ENCODE data around the gene C20orf204.

C20orf204 gene

DNA sequence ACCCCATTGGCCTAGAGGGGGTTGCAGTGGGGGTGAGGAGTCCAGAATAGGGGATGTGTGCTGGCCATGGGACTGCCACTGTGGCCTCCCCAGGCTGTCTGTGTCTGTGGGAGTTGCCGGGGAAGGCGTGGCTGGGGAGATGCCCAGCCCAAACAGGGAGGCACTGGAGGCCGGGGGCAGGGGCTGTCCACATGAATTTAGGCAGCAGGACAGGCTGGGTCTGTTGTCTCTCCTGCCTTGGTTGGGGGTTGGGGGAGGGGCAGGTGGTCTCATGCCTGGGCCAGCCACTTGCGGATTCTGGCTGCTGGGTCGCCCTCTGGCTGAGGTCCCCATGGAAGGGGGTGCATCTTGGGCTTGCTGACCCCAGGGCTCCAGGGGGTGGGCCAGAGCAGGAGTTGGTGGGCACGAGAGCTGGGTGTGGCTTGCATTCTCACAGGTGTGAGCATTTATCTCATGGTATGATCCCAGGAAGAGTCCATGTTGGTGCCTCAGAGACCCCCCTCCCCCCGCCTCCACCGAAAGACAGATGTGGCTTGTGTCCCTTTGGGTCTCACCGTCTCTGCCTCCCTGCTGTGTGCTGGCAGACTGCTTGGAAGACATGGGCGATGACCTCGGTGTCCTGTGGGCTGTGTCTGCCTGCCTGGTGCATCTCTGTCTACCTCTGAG is 9.5 kb downstream of the C20orf204 start:
- Histone ChIP-seq H4K91ac (ENCODE audit: low read depth, low read length, poor library complexity) (no peak overlapping the region), H2BK15ac (ENCODE audit: low read length) (no peak overlapping the region), H3K23ac (ENCODE audit: low read depth, low read length, poor library complexity) (peak overlapping the region; percentile 85), H3K14ac (ENCODE audit: low read length) (peak overlapping the region; percentile 89), H3K27me3 (ENCODE audit: control insufficient read depth in 3 of 3, insufficient read depth in 3 of 3, low read depth in 1 of 3, low read length in 3 of 3) (peaks cover 34 to 91% (median 89%) of the 10 kb centered on the region in 3 experiments), H3K4me3 (ENCODE audit: low read length in 2 of 2) (no peak overlapping the region), H3K27ac (replicated peaks; ENCODE audit: low read length) (no peak overlapping the region), H3K4me2 (ENCODE audit: insufficient read depth, low read length, poor library complexity, severe bottlenecking) (no peak overlapping the region), H2AK5ac (ENCODE audit: low read depth, low read length) (peak overlapping the region; percentile 89), H3K18ac (ENCODE audit: low read length) (peak overlapping the region; percentile 71), H3K9ac (ENCODE audit: low read depth, low read length, poor library complexity) (no peak overlapping the region), H3K9me3 (replicated peaks in 1 of 2; ENCODE audit: control insufficient read depth in 2 of 2, insufficient read depth in 1 of 2, low read depth in 1 of 2, low read length in 2 of 2) (peaks cover 0 to 2% of the 10 kb centered on the region in 2 donors), H4K8ac (ENCODE audit: low read depth, low read length) (no peak overlapping the region), H3K4ac (ENCODE audit: low read length) (peak overlapping the region; percentile 53), H2BK12ac (ENCODE audit: low read length) (no peak overlapping the region), H2BK5ac (ENCODE audit: low read length) (peak overlapping the region; percentile 53), H3K79me1 (ENCODE audit: low read depth, low read length) (no peaks in the 10 kb centered on the region), H2BK120ac (ENCODE audit: low read depth, low read length) (no peak overlapping the region), H3K4me1 (ENCODE audit: control insufficient read depth in 2 of 2, insufficient read depth in 1 of 2, low read depth in 1 of 2, low read length in 2 of 2) (peaks cover 10 to 12% of the 10 kb centered on the region in 2 donors), H2AFZ (ENCODE audit: low read length) (no peak overlapping the region), H3K36me3 (replicated peaks in 1 of 2; ENCODE audit: control insufficient read depth in 2 of 2, insufficient read depth in 2 of 2, low read length in 2 of 2) (no peaks in the 10 kb centered on the region)
- WGBS, 2 donors (ENCODE audit: extremely low coverage in 2 of 2, insufficient read length in 2 of 2, insufficient replicate concordance in 1 of 2) = no CpG with 5 or more reads among the region's 11 CpGs
- no peak for DNase-seq (ENCODE audit: low spot score)

DNA sequence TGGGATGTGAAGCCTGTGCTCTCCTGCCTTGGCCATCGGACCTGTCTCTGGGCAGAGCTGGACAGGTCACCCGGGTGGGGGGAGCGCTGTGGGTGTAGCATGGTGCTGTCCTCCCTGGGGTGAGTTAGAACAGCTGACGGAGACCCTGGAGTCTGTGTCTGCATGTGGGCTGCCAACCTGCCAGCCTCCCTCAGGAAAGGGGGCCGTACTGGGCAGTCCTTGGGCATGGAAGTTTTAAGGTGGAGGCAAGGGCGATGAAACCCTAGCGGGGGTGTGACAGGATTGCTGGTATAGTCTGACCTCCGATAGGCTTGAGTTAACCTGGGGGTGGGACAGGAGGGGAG is 11.0 kb downstream of the C20orf204 start:
- H3K4ac ChIP-seq (ENCODE audit: low read length) = no peak overlapping the region
- no peak overlapping the region for H4K8ac ChIP-seq (ENCODE audit: low read depth, low read length)
- H3K9me3 ChIP-seq (replicated peaks in 1 of 2; ENCODE audit: control insufficient read depth in 2 of 2, insufficient read depth in 1 of 2, low read depth in 1 of 2, low read length in 2 of 2) = peaks cover 0 to 2% of the 10 kb centered on the region in 2 donors
- H3K9ac ChIP-seq (ENCODE audit: low read depth, low read length, poor library complexity) = no peak overlapping the region
- no peak overlapping the region for H3K27ac ChIP-seq (replicated peaks; ENCODE audit: low read length)
- H2BK5ac ChIP-seq (ENCODE audit: low read length) = peak overlapping the region; percentile 29
- no peak overlapping the region for H2AFZ ChIP-seq (ENCODE audit: low read length)
- no peaks in the 10 kb centered on the region for H3K79me1 ChIP-seq (ENCODE audit: low read depth, low read length)
- no peak overlapping the region for H4K91ac ChIP-seq (ENCODE audit: low read depth, low read length, poor library complexity)
- peaks cover 4 to 12% of the 10 kb centered on the region in 2 donors for H3K4me1 ChIP-seq (ENCODE audit: control insufficient read depth in 2 of 2, insufficient read depth in 1 of 2, low read depth in 1 of 2, low read length in 2 of 2)
- no peak overlapping the region for H2BK120ac ChIP-seq (ENCODE audit: low read depth, low read length)
- DNase-seq (ENCODE audit: low spot score) = no peak
- no peak overlapping the region for H3K18ac ChIP-seq (ENCODE audit: low read length)
- H3K4me3 ChIP-seq (ENCODE audit: low read length in 2 of 2) = no peak overlapping the region
- peaks cover 29 to 89% (median 78%) of the 10 kb centered on the region in 3 experiments for H3K27me3 ChIP-seq (ENCODE audit: control insufficient read depth in 3 of 3, insufficient read depth in 3 of 3, low read depth in 1 of 3, low read length in 3 of 3)
- H2BK15ac ChIP-seq (ENCODE audit: low read length) = no peak overlapping the region
- no peak overlapping the region for H3K23ac ChIP-seq (ENCODE audit: low read depth, low read length, poor library complexity)
- H2BK12ac ChIP-seq (ENCODE audit: low read length) = peak overlapping the region; percentile 22
- H2AK5ac ChIP-seq (ENCODE audit: low read depth, low read length) = peak overlapping the region; percentile 94
- no CpG with 5 or more reads among the region's 8 CpGs for WGBS, 2 donors (ENCODE audit: extremely low coverage in 2 of 2, insufficient read length in 2 of 2, insufficient replicate concordance in 1 of 2)
- no peaks in the 10 kb centered on the region for H3K36me3 ChIP-seq (replicated peaks in 1 of 2; ENCODE audit: control insufficient read depth in 2 of 2, insufficient read depth in 2 of 2, low read length in 2 of 2)
- no peak overlapping the region for H3K14ac ChIP-seq (ENCODE audit: low read length)
- no peak overlapping the region for H3K4me2 ChIP-seq (ENCODE audit: insufficient read depth, low read length, poor library complexity, severe bottlenecking)

DNA sequence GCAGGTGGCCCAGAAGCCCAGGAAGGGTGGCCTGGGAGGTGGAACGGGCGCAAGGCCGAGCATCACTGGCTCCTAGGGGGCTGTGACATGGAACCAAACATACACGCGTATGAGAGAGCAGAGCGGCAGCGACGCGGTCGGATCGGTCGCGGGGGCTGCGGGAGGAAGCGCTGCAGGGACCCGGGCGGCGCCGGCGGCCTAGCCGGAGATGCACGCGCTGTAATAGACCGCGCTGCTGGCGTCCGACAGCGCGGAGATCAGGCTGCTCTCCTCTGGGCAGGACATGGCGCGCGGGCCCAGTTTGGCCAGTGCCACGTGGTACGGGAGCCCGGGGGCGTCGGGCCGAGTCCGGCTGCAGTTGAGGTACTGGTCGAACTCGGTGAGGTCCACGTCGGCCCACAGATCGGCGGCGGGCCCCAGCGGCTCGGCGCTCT is 12.0 kb downstream of the C20orf204 start:
- Histone ChIP-seq H3K4me2 (ENCODE audit: insufficient read depth, low read length, poor library complexity, severe bottlenecking) (peak overlapping the region; percentile 66), H2BK12ac (ENCODE audit: low read length) (peak overlapping the region; percentile 73), H3K18ac (ENCODE audit: low read length) (peak overlapping the region; percentile 70), H3K36me3 (replicated peaks in 1 of 2; ENCODE audit: control insufficient read depth in 2 of 2, insufficient read depth in 2 of 2, low read length in 2 of 2) (no peaks in the 10 kb centered on the region), H2BK120ac (ENCODE audit: low read depth, low read length) (no peak overlapping the region), H2AK5ac (ENCODE audit: low read depth, low read length) (peak overlapping the region; percentile 63), H2AFZ (ENCODE audit: low read length) (peak overlapping the region; percentile 64), H3K23ac (ENCODE audit: low read depth, low read length, poor library complexity) (peak overlapping the region; percentile 73), H3K4me1 (ENCODE audit: control insufficient read depth in 2 of 2, insufficient read depth in 1 of 2, low read depth in 1 of 2, low read length in 2 of 2) (peaks cover 0 to 12% of the 10 kb centered on the region in 2 donors), H3K27me3 (ENCODE audit: control insufficient read depth in 3 of 3, insufficient read depth in 3 of 3, low read depth in 1 of 3, low read length in 3 of 3) (peaks cover 25 to 93% (median 71%) of the 10 kb centered on the region in 3 experiments), H3K4me3 (ENCODE audit: low read length in 2 of 2) (peak overlapping the region in 1 of 2 donors; percentile 11), H4K91ac (ENCODE audit: low read depth, low read length, poor library complexity) (no peak overlapping the region), H2BK5ac (ENCODE audit: low read length) (peak overlapping the region; percentile 24), H3K14ac (ENCODE audit: low read length) (peak overlapping the region; percentile 38), H4K8ac (ENCODE audit: low read depth, low read length) (no peak overlapping the region), H3K9ac (ENCODE audit: low read depth, low read length, poor library complexity) (peak overlapping the region; percentile 44), H3K9me3 (replicated peaks in 1 of 2; ENCODE audit: control insufficient read depth in 2 of 2, insufficient read depth in 1 of 2, low read depth in 1 of 2, low read length in 2 of 2) (peaks cover 0 to 2% of the 10 kb centered on the region in 2 donors), H2BK15ac (ENCODE audit: low read length) (peak overlapping the region; percentile 64), H3K27ac (replicated peaks; ENCODE audit: low read length) (no peak overlapping the region), H3K79me1 (ENCODE audit: low read depth, low read length) (no peaks in the 10 kb centered on the region), H3K4ac (ENCODE audit: low read length) (no peak overlapping the region)
- no peak for DNase-seq (ENCODE audit: low spot score)
- WGBS, 2 donors (ENCODE audit: extremely low coverage in 2 of 2, insufficient read length in 2 of 2, insufficient replicate concordance in 1 of 2) = no CpG with 5 or more reads among the region's 49 CpGs

DNA sequence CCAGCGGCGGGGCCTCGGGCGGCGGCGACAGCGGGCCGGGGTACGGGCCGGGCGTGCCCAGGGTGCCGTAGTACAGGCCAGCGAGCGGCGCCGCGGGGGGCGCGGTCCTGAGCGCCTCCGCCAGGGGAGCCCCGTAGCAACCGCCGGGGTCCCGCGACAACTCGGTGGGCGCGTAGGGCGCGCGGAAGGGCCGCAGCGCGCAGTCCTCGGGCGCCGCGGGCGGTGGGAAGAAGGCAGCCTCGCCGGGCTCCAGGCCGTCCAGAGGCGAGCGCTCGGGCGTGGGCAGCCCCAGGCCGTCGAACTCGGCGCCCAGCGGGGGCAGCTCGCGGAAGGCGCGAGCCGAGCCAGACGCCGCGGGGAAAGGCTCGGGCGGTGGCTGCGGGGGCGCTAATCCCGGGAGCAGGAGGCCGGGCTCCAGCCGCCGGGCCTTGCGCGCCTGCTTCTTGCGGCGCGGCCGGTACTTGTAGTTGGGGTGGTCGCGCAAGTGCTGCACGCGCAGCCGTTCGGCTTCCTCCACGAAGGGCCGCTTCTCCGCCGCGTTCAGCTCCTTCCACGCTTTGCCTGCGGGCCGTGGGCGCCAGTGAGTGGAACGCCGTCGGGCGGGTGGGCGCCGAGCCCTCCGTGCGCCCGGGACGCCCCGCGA is 12.5 kb downstream of the C20orf204 start:
- DNase-seq (ENCODE audit: low spot score) = no peak
- Histone ChIP-seq H2BK5ac (ENCODE audit: low read length) (peak overlapping the region; percentile 24), H3K27ac (replicated peaks; ENCODE audit: low read length) (no peak overlapping the region), H4K8ac (ENCODE audit: low read depth, low read length) (no peak overlapping the region), H2BK12ac (ENCODE audit: low read length) (peak overlapping the region; percentile 41), H3K18ac (ENCODE audit: low read length) (peak overlapping the region; percentile 70), H2AFZ (ENCODE audit: low read length) (peak overlapping the region; percentile 64), H3K27me3 (ENCODE audit: control insufficient read depth in 3 of 3, insufficient read depth in 3 of 3, low read depth in 1 of 3, low read length in 3 of 3) (peaks cover 25 to 93% (median 66%) of the 10 kb centered on the region in 3 experiments), H3K4me3 (ENCODE audit: low read length in 2 of 2) (peak overlapping the region in 1 of 2 donors; percentile 55), H2AK5ac (ENCODE audit: low read depth, low read length) (peak overlapping the region; percentile 63), H3K9me3 (replicated peaks in 1 of 2; ENCODE audit: control insufficient read depth in 2 of 2, insufficient read depth in 1 of 2, low read depth in 1 of 2, low read length in 2 of 2) (peaks cover 0 to 2% of the 10 kb centered on the region in 2 donors), H2BK15ac (ENCODE audit: low read length) (peak overlapping the region; percentile 64), H3K23ac (ENCODE audit: low read depth, low read length, poor library complexity) (peak overlapping the region; percentile 73), H2BK120ac (ENCODE audit: low read depth, low read length) (no peak overlapping the region), H4K91ac (ENCODE audit: low read depth, low read length, poor library complexity) (no peak overlapping the region), H3K4ac (ENCODE audit: low read length) (no peak overlapping the region), H3K14ac (ENCODE audit: low read length) (no peak overlapping the region), H3K36me3 (replicated peaks in 1 of 2; ENCODE audit: control insufficient read depth in 2 of 2, insufficient read depth in 2 of 2, low read length in 2 of 2) (no peaks in the 10 kb centered on the region), H3K79me1 (ENCODE audit: low read depth, low read length) (no peaks in the 10 kb centered on the region), H3K9ac (ENCODE audit: low read depth, low read length, poor library complexity) (peak overlapping the region; percentile 44), H3K4me1 (ENCODE audit: control insufficient read depth in 2 of 2, insufficient read depth in 1 of 2, low read depth in 1 of 2, low read length in 2 of 2) (peaks cover under 1 to 15% of the 10 kb centered on the region in 2 donors), H3K4me2 (ENCODE audit: insufficient read depth, low read length, poor library complexity, severe bottlenecking) (peak overlapping the region; percentile 66)
- WGBS, 2 donors (ENCODE audit: extremely low coverage in 2 of 2, insufficient read length in 2 of 2, insufficient replicate concordance in 1 of 2) = no CpG with 5 or more reads among the region's 101 CpGs
